ENCODE results near the gene MYORG.
"Not testable (repeated sequence)": the region's sequence is repeated elsewhere in the genome, so short reads cannot be mapped to it uniquely, and the experiment has no call there.

Gene MYORG

GRCh38 chr9:34368796-34369195, 7.9 kb downstream of the MYORG start:
- DNase-seq, result not testable (repeated sequence)

DNA sequence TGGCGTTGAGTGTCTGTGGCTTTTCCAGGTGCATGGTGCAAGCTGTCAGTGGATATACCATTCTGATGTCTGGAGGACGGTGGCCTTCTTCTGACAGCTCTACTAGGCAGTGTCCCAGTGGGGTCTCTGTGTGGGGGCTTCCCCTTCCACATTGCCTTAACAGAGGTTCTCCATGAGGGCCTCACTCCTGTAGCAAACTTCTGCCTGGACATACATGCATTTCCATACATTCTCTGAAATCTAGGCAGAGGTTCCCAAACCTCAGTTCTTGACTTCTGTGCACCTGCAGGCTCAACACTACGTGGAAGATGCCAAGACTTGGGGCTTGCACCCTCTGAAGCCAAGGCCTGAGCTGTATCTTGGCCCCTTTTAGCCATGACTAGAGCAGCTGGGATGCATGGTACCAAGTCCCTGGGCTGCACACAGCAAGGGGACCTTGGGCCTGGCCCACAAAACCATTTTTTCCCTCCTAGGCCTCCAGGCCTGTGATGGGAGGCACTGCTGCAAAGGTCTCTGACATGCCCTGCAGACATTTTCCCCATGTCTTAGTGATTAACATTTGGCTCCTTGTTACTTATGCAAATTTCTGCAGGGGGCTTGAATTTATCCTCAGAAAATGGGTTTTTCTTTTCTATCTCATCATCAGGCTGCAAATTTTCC, 8.8 kb downstream of the MYORG start:
- not testable (repeated sequence) for DNase-seq

DNA sequence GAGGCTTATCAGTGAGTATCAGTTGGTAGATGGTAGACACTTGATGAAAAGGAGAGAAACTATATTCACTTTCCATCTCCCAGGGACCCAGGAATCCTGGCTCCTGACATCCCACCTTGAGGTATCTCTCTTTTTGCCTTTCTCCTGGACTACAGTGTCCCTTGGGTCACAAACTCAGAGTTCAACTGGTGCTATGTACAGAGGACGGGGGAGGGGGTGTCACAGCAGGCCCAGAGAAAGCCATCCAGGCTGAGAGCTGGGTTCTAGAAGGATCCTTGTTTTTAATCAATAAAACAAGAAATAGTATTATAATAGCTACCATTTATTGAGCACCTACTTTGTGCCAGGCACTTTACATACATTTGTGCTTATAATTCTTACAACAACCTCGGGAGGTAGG, 10.3 kb downstream of the MYORG start:
- no peak for DNase-seq

DNA sequence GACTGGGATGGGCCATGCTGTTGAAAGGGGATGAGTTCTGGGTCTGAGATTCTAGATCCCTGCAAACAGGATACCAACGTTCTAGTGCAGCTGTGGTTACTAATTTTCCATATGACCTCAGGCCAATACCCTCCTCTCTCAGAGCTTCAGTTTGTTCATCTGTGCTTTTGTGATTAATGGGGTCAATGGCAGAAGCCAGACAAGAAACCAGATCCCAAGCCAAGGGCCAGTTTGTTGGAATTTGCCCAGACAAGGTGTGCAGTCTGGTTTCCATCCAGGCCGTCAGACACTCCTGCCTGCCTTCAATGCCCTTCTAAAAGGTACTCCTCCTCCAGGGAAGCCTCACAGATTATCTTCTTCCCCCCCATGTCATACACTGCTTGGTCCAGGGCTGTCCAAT, 11.4 kb downstream of the MYORG start:
- DNase-seq, result no peak

- no peak for DNase-seq
Measured at GRCh38 chr9:34363619-34364351, 12.9 kb downstream of the MYORG start.

DNA sequence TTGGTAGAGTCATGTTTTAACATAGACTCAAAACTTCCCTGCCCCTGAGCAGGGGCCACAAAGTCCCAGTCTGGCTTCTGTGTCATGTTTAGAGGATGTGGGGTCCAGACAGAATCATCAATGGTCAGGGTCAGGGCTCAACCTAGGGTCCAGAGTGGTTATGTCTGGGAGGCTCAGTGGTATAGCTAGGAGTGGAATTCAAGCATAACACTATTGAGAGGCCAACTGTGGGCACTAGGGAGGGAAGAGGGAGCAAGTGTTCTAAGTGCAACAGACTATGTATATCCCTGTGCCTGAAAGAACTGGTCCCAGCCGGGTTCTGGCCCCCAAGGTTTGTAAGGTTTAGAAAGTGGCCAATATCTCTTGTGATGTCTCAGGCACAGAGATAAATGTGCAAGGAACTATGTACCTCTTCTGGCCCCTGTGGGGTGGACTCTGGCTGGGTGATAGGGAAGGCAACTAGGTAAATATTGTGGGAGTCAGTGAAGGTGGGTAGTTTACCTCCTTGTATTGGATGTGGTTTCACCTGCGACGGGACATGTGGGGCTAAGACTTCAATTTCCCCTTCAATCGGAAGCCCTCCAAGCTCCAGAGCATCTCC, 14.0 kb downstream of the MYORG start:
- DNase-seq, result no peak

DNA sequence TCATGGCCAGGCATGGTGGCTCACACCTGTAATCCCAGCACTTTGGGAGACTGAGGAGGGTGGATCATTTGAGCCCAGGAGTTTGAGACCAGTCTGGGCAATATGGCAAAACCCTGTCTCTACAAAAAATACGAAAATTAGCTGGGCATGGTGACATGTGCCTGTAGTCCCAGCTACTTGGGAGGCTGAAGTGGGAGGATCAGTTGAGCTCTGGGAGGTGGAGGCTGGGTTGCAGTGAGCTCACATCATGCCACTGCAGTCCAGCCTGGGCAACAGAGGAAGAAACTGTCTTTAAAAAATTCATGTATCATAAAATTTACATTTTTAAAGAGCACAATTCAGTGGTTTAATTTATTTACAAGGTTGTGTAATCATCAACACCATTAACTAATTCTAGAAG, 23.7 kb downstream of the MYORG start:
- DNase-seq, result not testable (repeated sequence)

DNA sequence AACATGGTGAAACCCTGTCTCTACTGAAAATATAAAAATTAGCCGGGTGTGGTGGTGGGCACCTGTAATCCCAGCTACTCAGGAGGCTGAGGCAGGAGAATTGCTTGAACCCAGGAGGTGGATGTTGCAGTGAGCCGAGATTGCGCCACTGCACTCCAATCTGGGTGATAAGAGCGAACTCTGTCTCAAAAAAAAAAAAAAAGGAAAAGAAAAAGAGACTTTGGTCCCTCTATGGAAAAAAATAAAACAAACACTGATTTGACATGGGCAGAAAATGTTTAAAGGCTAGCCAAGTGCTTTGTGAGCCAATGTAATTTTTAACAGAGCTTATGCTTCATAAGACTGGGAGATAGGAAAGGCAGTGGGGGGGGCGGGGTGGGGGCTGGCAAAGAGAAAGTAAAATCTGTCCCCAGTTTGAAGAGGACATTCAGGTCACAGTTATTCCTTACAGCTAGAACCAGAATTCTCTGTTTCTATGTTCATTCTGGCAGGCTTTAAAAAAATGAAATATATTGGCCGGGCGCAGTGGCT, 24.5 kb downstream of the MYORG start:
- DNase-seq, result not testable (repeated sequence)

DNA sequence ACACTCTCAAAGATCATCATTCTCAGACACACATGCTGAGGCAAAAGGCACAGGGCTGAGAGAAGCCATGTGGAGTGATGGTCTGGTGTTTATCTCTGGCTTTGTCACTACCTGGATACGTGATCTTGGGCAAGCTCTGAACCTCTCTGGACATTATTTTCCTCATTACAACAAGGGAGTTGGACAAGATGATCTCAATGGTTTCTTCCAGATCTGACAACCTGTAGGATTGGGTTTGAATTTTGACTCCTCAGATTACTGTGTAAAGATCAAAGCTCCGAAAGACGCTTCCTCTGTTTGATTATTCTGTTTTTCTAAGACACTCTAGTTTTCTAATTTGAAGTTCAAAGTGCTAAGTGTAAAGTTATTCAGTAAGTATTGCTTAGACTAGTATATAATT, 27.4 kb downstream of the MYORG start:
- no peak for DNase-seq

- DNase-seq, result no peak
Measured at GRCh38 chr9:34347800-34348158, 28.9 kb downstream of the MYORG start.

GRCh38 chr9:34346873-34347799, 29.6 kb downstream of the MYORG start:
- no peak for DNase-seq

DNA sequence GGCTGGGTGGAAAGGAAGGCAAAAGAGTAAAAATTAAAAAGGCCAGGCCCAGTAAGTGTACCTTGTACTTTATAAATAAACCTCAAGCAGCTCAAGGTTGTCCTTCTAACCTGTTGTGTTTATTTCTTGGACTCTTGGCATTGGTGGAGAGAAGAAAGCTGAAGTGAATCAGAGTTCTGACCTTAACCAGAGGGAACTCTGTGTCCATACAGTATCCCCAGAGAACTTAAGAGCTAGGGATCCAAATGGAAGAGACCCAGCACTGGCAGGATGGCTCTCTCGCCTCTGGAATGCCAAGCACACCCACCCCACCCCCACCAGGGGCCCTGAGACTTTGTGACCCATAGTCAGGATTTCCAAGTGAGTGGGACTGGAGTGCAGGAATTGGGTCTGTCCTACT, 33.1 kb downstream of the MYORG start:
- no peak for DNase-seq

DNA sequence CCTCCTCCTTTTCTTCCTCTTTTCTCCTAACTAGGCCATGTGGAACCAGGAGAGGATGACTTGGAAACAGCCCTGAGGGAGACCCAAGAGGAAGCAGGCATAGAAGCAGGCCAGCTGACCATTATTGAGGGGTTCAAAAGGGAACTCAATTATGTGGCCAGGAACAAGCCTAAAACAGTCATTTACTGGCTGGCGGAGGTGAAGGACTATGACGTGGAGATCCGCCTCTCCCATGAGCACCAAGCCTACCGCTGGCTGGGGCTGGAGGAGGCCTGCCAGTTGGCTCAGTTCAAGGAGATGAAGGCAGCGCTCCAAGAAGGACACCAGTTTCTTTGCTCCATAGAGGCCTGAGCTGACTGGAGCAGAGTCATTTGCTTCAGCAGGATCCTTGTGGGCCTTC, 33.6 kb downstream of the MYORG start:
- DNase-seq, result no peak

DNA sequence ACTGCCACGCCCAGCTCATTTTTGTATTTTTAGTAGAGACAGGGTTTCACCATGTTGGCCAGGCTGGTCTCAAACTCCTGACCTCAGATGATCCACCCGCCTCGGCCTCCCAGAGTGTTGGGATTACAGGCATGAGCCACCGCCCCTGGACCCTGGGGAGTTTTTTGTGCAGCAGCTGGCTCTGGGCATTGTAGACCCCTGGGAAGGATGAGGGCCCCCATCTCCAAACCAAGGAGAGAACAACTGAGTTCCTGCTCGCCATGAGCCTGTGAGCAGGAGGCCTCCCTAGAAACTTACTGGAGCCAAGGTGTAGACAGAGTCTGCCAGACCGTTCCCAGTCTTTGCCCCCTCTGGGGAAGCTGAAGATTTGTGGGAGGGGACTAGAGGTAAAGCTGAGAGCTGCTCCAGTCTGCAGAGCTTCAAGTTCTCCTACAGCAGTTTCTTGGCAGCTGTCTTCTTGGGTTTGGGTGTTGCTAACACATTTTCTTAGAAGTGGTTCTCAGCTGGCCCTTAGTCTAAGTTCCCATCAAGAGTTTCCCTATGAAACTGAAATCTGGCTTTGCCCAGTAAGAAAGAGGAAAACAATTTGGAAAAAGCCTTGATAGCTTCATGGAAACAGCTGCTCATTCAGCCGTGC, 34.9 kb downstream of the MYORG start:
- no peak for DNase-seq

DNA sequence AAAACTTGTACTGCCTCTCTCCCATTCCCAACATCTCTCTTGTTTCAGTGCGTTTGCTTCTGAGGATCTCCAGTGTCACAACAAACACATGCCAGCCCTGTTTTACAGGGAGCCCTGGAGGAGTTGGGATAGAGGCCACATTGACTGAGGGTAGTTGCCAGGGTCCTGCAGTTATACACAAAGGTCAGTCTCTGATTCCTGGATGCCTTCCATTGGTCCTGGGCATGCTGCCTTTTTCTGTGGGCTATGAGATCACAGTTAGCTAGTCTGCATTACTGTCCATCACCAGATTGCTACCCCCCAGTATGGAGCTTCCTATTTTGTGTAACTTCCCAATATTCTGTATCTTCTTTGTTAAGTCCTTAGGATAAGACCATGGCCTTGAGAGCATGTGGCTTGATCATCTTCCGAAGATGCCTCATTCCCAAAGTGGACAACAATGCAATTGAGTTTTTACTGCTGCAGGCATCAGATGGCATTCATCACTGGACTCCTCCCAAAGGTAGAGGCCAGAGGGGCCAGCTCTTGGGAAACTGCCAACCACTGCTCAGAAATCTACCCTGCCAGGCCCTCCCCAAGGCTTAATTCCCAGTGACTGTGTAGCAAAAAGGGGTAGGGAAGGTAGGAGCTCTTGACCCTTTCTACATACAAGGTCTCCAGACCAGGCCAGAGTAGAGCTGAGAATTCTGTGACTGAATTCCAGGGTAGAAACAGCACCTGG, 37.9 kb downstream of the MYORG start:
- no peak for DNase-seq

DNA sequence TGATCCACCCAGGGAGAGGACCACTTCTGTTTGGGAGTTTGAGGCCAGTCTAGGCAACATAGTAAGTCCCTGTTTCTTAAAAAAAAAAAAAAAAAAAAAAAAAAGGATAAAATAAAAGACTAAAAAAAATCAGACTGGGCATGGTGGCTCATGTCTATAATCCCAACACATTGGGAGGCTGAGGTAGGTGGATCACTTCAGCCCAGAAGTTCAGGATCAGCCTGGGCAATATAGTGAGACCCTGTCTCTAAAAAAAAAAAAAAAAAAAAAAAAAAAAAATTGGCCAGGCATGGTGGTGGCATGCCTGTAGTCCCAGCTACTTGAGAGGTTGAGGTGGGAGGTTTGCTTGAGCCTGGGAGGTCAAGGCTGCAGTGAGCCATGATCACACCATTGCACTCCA, 38.6 kb downstream of the MYORG start:
- not testable (repeated sequence) for DNase-seq

- peak in 1 of 2 donors; percentile 13 for DNase-seq
Measured at GRCh38 chr9:34337403-34337802, 39.3 kb downstream of the MYORG start.

- no peak for DNase-seq
Measured at GRCh38 chr9:34335376-34335775, 41.3 kb downstream of the MYORG start.

DNA sequence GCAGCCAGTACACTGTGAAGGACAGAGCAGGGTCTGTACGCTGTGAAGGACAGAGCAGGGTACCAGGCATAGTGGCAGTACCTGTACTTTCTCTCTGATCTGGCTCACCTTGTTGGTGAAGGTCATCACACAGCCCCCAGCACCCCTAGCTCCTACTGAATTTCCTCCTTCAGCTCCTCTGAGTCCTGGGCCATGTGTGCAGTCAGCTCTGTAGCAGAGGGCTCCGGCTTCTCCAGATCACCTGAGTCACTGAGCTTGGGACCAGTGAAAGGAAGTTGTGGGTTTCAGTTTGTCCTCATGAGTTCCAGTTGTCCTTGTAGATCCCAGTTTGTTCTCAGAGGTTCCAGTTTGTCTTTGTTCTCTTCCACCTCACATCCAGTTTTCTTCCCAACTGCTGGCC, 41.8 kb downstream of the MYORG start:
- no peak for DNase-seq

DNA sequence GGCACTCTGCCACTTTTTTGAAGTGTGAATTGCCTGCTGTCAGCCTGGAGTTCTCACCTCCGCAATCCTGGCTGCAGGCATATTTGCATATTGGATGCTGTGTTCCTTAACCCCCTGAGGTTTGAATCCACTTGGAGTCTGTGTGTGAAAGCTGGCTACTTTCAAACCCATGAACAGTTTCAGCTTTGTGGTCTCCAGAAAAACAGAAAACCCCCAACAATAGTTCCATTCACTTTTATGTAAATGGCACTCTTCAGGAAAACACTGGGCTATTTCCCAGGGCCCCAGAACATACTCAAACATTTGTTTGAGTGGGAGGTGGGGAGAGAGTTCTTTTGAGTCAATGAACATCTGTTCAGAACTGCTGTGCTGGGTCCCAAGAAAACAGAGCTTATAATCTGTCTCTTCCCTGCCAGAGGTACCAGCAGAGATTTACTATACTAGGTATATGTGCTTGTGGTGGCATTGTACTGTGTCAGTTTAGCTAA, 42.3 kb downstream of the MYORG start:
- no peak for DNase-seq

GRCh38 chr9:34333836-34334235, 42.9 kb downstream of the MYORG start:
- no peak for DNase-seq

All from CD4-positive, alpha-beta T cell treated with Interleukin-4 for 1 hour (primary cell).